ENCODE results near the gene TMEM207.

The TMEM207 gene

GRCh38 chr3:190448256-190448655 is 1.4 kb downstream of the TMEM207 start:
- no peaks in the 10 kb centered on the region for H3K9me2 ChIP-seq (replicated peaks; ENCODE audit: control insufficient read depth, low read length)
- no peaks in the 10 kb centered on the region for H3K9me3 ChIP-seq (ENCODE audit: control insufficient read depth, insufficient read depth, low read length)
- no peak for TF ChIP-seq EZH2phosphoT487 (IDR thresholded peaks at IDR 0.05; ENCODE audit: borderline replicate concordance, low read length)
- TF ChIP-seq CTCF (IDR thresholded peaks at IDR 0.05; ENCODE audit: low read depth, low read length, poor library complexity, severe bottlenecking), result no peak
- no peak overlapping the region for H3K4me2 ChIP-seq (ENCODE audit: low read length)
- H3K27ac ChIP-seq (ENCODE audit: low read depth, low read length), result no peak overlapping the region
- no peak overlapping the region for H3K4me3 ChIP-seq (ENCODE audit: low read length)
- no peaks in the 10 kb centered on the region for H4K20me1 ChIP-seq (ENCODE audit: control insufficient read depth, insufficient read depth, low read depth, low read length)
- H3K79me2 ChIP-seq (ENCODE audit: control insufficient read depth, low read length), result no peaks in the 10 kb centered on the region
- no peaks in the 10 kb centered on the region for H3K27me3 ChIP-seq (ENCODE audit: control insufficient read depth, low read length)
- H3K36me3 ChIP-seq (ENCODE audit: control insufficient read depth, low read length), result no peaks in the 10 kb centered on the region
- no peaks in the 10 kb centered on the region for H3F3A ChIP-seq (ENCODE audit: control insufficient read depth, insufficient read depth)
- no peaks in the 10 kb centered on the region for H3K4me1 ChIP-seq (ENCODE audit: control insufficient read depth, low read length)

- Histone ChIP-seq H3F3A (ENCODE audit: control insufficient read depth, insufficient read depth) (no peaks in the 10 kb centered on the region), H3K9me2 (replicated peaks; ENCODE audit: control insufficient read depth, low read length) (no peaks in the 10 kb centered on the region), H3K27me3 (ENCODE audit: control insufficient read depth, low read length) (no peaks in the 10 kb centered on the region), H3K4me3 (ENCODE audit: low read length) (no peak overlapping the region), H3K9me3 (ENCODE audit: control insufficient read depth, insufficient read depth, low read length) (no peaks in the 10 kb centered on the region), H3K4me2 (ENCODE audit: low read length) (no peak overlapping the region), H3K79me2 (ENCODE audit: control insufficient read depth, low read length) (no peaks in the 10 kb centered on the region), H3K27ac (ENCODE audit: low read depth, low read length) (no peak overlapping the region), H3K36me3 (ENCODE audit: control insufficient read depth, low read length) (no peaks in the 10 kb centered on the region), H3K4me1 (ENCODE audit: control insufficient read depth, low read length) (no peaks in the 10 kb centered on the region), H4K20me1 (ENCODE audit: control insufficient read depth, insufficient read depth, low read depth, low read length) (no peaks in the 10 kb centered on the region)
- no peak for TF ChIP-seq EZH2phosphoT487 (IDR thresholded peaks at IDR 0.05; ENCODE audit: borderline replicate concordance, low read length)
- no peak for TF ChIP-seq CTCF (IDR thresholded peaks at IDR 0.05; ENCODE audit: low read depth, low read length, poor library complexity, severe bottlenecking)
Measured at GRCh38 chr3:190446573-190447279, 3.0 kb downstream of the TMEM207 start.

GRCh38 chr3:190444576-190445145 is 5.0 kb downstream of the TMEM207 start:
- Histone ChIP-seq H3K9me3 (ENCODE audit: control insufficient read depth, insufficient read depth, low read length) (no peaks in the 10 kb centered on the region), H4K20me1 (ENCODE audit: control insufficient read depth, insufficient read depth, low read depth, low read length) (no peaks in the 10 kb centered on the region), H3K9me2 (replicated peaks; ENCODE audit: control insufficient read depth, low read length) (no peaks in the 10 kb centered on the region), H3K4me3 (ENCODE audit: low read length) (no peak overlapping the region), H3K79me2 (ENCODE audit: control insufficient read depth, low read length) (no peaks in the 10 kb centered on the region), H3K4me2 (ENCODE audit: low read length) (no peak overlapping the region), H3K36me3 (ENCODE audit: control insufficient read depth, low read length) (no peaks in the 10 kb centered on the region), H3F3A (ENCODE audit: control insufficient read depth, insufficient read depth) (no peaks in the 10 kb centered on the region), H3K4me1 (ENCODE audit: control insufficient read depth, low read length) (no peaks in the 10 kb centered on the region), H3K27me3 (ENCODE audit: control insufficient read depth, low read length) (no peaks in the 10 kb centered on the region), H3K27ac (ENCODE audit: low read depth, low read length) (no peak overlapping the region)
- TF ChIP-seq CTCF (IDR thresholded peaks at IDR 0.05; ENCODE audit: low read depth, low read length, poor library complexity, severe bottlenecking) (no peak), EZH2phosphoT487 (IDR thresholded peaks at IDR 0.05; ENCODE audit: borderline replicate concordance, low read length) (no peak)

All from DOHH2 (cell line).